Effector memory CD4-positive, alpha-beta T cell (primary cell): Measurements from ENCODE around the gene KLHL5.

Source experiments
- DNase-seq, 3 donors: peaks; one replicate each; pipeline ENCODE4 v3.0.0-alpha.2; 2020
- H3K27ac ChIP-seq: 2 replicates; pipeline ENCODE4 v1.7.0; 2013; ENCODE audit warnings: mild to moderate bottlenecking, low read length, moderate library complexity; ENCODE audit not compliant: insufficient read depth, poor library complexity, severe bottlenecking
- H3K27me3 ChIP-seq: replicated peaks from 2 replicates; pipeline ENCODE4 v1.7.0; 2013; ENCODE audit warnings: mild to moderate bottlenecking, low read length; ENCODE audit not compliant: insufficient read depth, control insufficient read depth, poor library complexity, severe bottlenecking
- H3K36me3 ChIP-seq: 2 replicates; pipeline ENCODE4 v1.7.0; 2013; ENCODE audit warnings: mild to moderate bottlenecking, low read length, moderate library complexity; ENCODE audit not compliant: control insufficient read depth, insufficient read depth
- H3K4me1 ChIP-seq: 2 replicates; pipeline ENCODE4 v1.7.0; 2013; ENCODE audit warnings: low read length, mild to moderate bottlenecking; ENCODE audit not compliant: control insufficient read depth, insufficient read depth, poor library complexity, severe bottlenecking
- H3K4me3 ChIP-seq: 2 replicates; pipeline ENCODE4 v1.7.0; 2013; ENCODE audit warnings: low read length, low read depth, mild to moderate bottlenecking; ENCODE audit not compliant: insufficient read depth, poor library complexity, severe bottlenecking
- H3K9me3 ChIP-seq: 2 replicates; pipeline ENCODE4 v1.7.0; 2013; ENCODE audit warnings: mild to moderate bottlenecking, low read length, moderate library complexity; ENCODE audit not compliant: control insufficient read depth

The KLHL5 gene

GRCh38 chr4:39043058-39043860 is 18.8 kb upstream of the KLHL5 start:
- peak overlapping the region; percentile 44 for H3K4me3 ChIP-seq

GRCh38 chr4:39043861-39044363 is 18.1 kb upstream of the KLHL5 start:
- peaks cover 22% of the 10 kb centered on the region for H3K4me1 ChIP-seq
- H3K9me3 ChIP-seq, result no peaks in the 10 kb centered on the region
- H3K36me3 ChIP-seq, result no peaks in the 10 kb centered on the region
- no peaks in the 10 kb centered on the region for H3K27me3 ChIP-seq
- peak overlapping the region; percentile 81 for H3K27ac ChIP-seq
- H3K4me3 ChIP-seq, result peak overlapping the region; percentile 44
- peak in 1 of 3 donors; percentile 21 for DNase-seq

More at GRCh38 chr4:39043058-39043860, 18.8 kb upstream of the KLHL5 start:
- peaks cover 17% of the 10 kb centered on the region for H3K4me1 ChIP-seq
- peak overlapping the region; percentile 81 for H3K27ac ChIP-seq
- no peaks in the 10 kb centered on the region for H3K9me3 ChIP-seq
- DNase-seq, result no peak
- H3K36me3 ChIP-seq, result no peaks in the 10 kb centered on the region
- H3K27me3 ChIP-seq, result no peaks in the 10 kb centered on the region

GRCh38 chr4:39044364-39044955 is 17.6 kb upstream of the KLHL5 start:
- no peaks in the 10 kb centered on the region for H3K9me3 ChIP-seq
- no peaks in the 10 kb centered on the region for H3K27me3 ChIP-seq
- DNase-seq, result peak; percentile 97 to 98 (median 98)
- peaks cover 23% of the 10 kb centered on the region for H3K4me1 ChIP-seq
- H3K4me3 ChIP-seq, result peak overlapping the region; percentile 44
- no peaks in the 10 kb centered on the region for H3K36me3 ChIP-seq
- peak overlapping the region; percentile 81 for H3K27ac ChIP-seq

GRCh38 chr4:39044956-39045826 is 16.8 kb upstream of the KLHL5 start:
- H3K4me3 ChIP-seq, result peak overlapping the region; percentile 57
- no peaks in the 10 kb centered on the region for H3K27me3 ChIP-seq
- H3K27ac ChIP-seq, result peak overlapping the region; percentile 81
- peak in 1 of 3 donors; percentile 20 for DNase-seq
- H3K9me3 ChIP-seq, result no peaks in the 10 kb centered on the region
- H3K36me3 ChIP-seq, result no peaks in the 10 kb centered on the region
- peaks cover 23% of the 10 kb centered on the region for H3K4me1 ChIP-seq

GRCh38 chr4:39045827-39046221 is 16.2 kb upstream of the KLHL5 start:
- Histone ChIP-seq H3K4me1 (peaks cover 23% of the 10 kb centered on the region), H3K27ac (peak overlapping the region; percentile 81), H3K9me3 (no peaks in the 10 kb centered on the region), H3K4me3 (peak overlapping the region; percentile 57), H3K27me3 (no peaks in the 10 kb centered on the region), H3K36me3 (no peaks in the 10 kb centered on the region)
- no peak for DNase-seq

GRCh38 chr4:39046249-39046648 is 15.8 kb upstream of the KLHL5 start:
- H3K36me3 ChIP-seq, result no peaks in the 10 kb centered on the region
- H3K27ac ChIP-seq, result peak overlapping the region; percentile 81
- H3K4me1 ChIP-seq, result peaks cover 23% of the 10 kb centered on the region
- H3K4me3 ChIP-seq, result peak overlapping the region; percentile 57
- no peaks in the 10 kb centered on the region for H3K9me3 ChIP-seq
- no peaks in the 10 kb centered on the region for H3K27me3 ChIP-seq
- DNase-seq, result peak in 1 of 3 donors; percentile 12

- no peaks in the 10 kb centered on the region for H3K36me3 ChIP-seq
- no peak overlapping the region for H3K4me3 ChIP-seq
- H3K27ac ChIP-seq, result no peak overlapping the region
Observed at GRCh38 chr4:39047681-39048080, 14.4 kb upstream of the KLHL5 start.

GRCh38 chr4:39048311-39048710 is 13.7 kb upstream of the KLHL5 start:
- no peak for DNase-seq
- Histone ChIP-seq H3K27ac (no peak overlapping the region), H3K4me1 (peaks cover 23% of the 10 kb centered on the region), H3K9me3 (no peaks in the 10 kb centered on the region), H3K27me3 (no peaks in the 10 kb centered on the region), H3K36me3 (no peaks in the 10 kb centered on the region), H3K4me3 (no peak overlapping the region)

More at GRCh38 chr4:39047681-39048080, 14.4 kb upstream of the KLHL5 start:
- Histone ChIP-seq H3K9me3 (no peaks in the 10 kb centered on the region), H3K27me3 (no peaks in the 10 kb centered on the region), H3K4me1 (peaks cover 23% of the 10 kb centered on the region)
- no peak for DNase-seq

- H3K4me3 ChIP-seq, result no peak overlapping the region
- no peaks in the 10 kb centered on the region for H3K9me3 ChIP-seq
- no peaks in the 10 kb centered on the region for H3K27me3 ChIP-seq
- H3K36me3 ChIP-seq, result no peaks in the 10 kb centered on the region
- H3K4me1 ChIP-seq, result peaks cover 18% of the 10 kb centered on the region
- no peak overlapping the region for H3K27ac ChIP-seq
- no peak for DNase-seq
Observed at GRCh38 chr4:39050590-39050989, 11.4 kb upstream of the KLHL5 start.
